ENCODE measurements around the gene KCP. TPM values are rescaled to one million over a fixed set of nuclear protein-coding genes. Genes with fewer than 3 reads are reported as not detected.

Gene KCP
- total RNA-seq, 1 donor from 2014 or later = 0.15 TPM

- no peak for ATAC-seq
- no peak for DNase-seq (ENCODE audit: low spot score)
These were observed 50.1 kb downstream of the KCP start for GRCh38 chr7:128860158-128861073.

GRCh38 chr7:128859232-128860157 is 51.0 kb downstream of the KCP start:
- DNase-seq (ENCODE audit: low spot score) (no peak), ATAC-seq (no peak)

- ATAC-seq = no peak
- no peak for DNase-seq (ENCODE audit: low spot score)
These were observed 51.9 kb downstream of the KCP start for GRCh38 chr7:128858380-128859231.

- ATAC-seq (no peak), DNase-seq (ENCODE audit: low spot score) (no peak)
These were observed 54.3 kb downstream of the KCP start for GRCh38 chr7:128856001-128856718.

- DNase-seq (ENCODE audit: low spot score) = no peak
These were observed 55.0 kb downstream of the KCP start for GRCh38 chr7:128855559-128855958.

GRCh38 chr7:128854396-128854795 is 56.1 kb downstream of the KCP start:
- no peak for DNase-seq (ENCODE audit: low spot score)
- ATAC-seq = no peak

More at GRCh38 chr7:128855559-128855958, 55.0 kb downstream of the KCP start:
- no peak for ATAC-seq

- ATAC-seq (no peak), DNase-seq (ENCODE audit: low spot score) (no peak)
These were observed 56.7 kb downstream of the KCP start for GRCh38 chr7:128853799-128854198.

- ATAC-seq (no peak), DNase-seq (ENCODE audit: low spot score) (no peak)
These were observed 57.8 kb downstream of the KCP start for GRCh38 chr7:128852537-128853254.

GRCh38 chr7:128849804-128850490 is 60.6 kb downstream of the KCP start:
- ATAC-seq (peak; percentile 54), DNase-seq (ENCODE audit: low spot score) (no peak)

- ATAC-seq (no peak), DNase-seq (ENCODE audit: low spot score) (no peak)
These were observed 61.4 kb downstream of the KCP start for GRCh38 chr7:128849156-128849515.

GRCh38 chr7:128848289-128849155 is 62.0 kb downstream of the KCP start:
- ATAC-seq (no peak), DNase-seq (ENCODE audit: low spot score) (no peak)

GRCh38 chr7:128847721-128848211 is 62.7 kb downstream of the KCP start:
- no peak for DNase-seq (ENCODE audit: low spot score)
- no peak for ATAC-seq

GRCh38 chr7:128846781-128847444 is 63.6 kb downstream of the KCP start:
- DNase-seq (ENCODE audit: low spot score) (no peak), ATAC-seq (no peak)

- ATAC-seq (no peak), DNase-seq (ENCODE audit: low spot score) (no peak)
These were observed 64.5 kb downstream of the KCP start for GRCh38 chr7:128845987-128846386.

- DNase-seq (ENCODE audit: low spot score) (no peak), ATAC-seq (no peak)
These were observed 65.0 kb downstream of the KCP start for GRCh38 chr7:128845475-128845874.

GRCh38 chr7:128844777-128845311 is 65.7 kb downstream of the KCP start:
- ATAC-seq = no peak
- DNase-seq (ENCODE audit: low spot score) = no peak
